Measurements from ENCODE around the gene DUSP8. TPM values are rescaled to one million over a fixed set of nuclear protein-coding genes. Genes with fewer than 3 reads are reported as not detected.
A peak's percentile ranks its signal among the peaks of the same experiment; 100 is the strongest.
"Not testable (repeated sequence)": the region's sequence is repeated elsewhere in the genome, so short reads cannot be mapped to it uniquely, and the experiment has no call there.

DUSP8 gene
- 12.5 TPM for total RNA-seq

GRCh38 chr11:1572197-1573076 is at the start of gene DUSP8:
DUSP8 (minus strand) TSS chr11:1572271; CDS start chr11:1565826, 6,445 bp downstream.
- peaks cover 25% of the 10 kb centered on the region for H3K4me1 ChIP-seq (ENCODE audit: insufficient read depth, low read length)
- H3K9me3 ChIP-seq (ENCODE audit: low read depth, low read length), result no peaks in the 10 kb centered on the region
- peak within 1 kb of the TSS; percentile 35 for H3K4me3 ChIP-seq (ENCODE audit: low read length)
- H3K27me3 ChIP-seq (ENCODE audit: insufficient read depth, low read length), result peaks cover 30% of the 10 kb centered on the region

- Histone ChIP-seq H3K9me3 (ENCODE audit: low read depth, low read length) (no peaks in the 10 kb centered on the region), H3K27me3 (ENCODE audit: insufficient read depth, low read length) (no peaks in the 10 kb centered on the region), H3K4me1 (ENCODE audit: insufficient read depth, low read length) (no peaks in the 10 kb centered on the region), H3K4me3 (ENCODE audit: low read length) (no peak overlapping the region)
These were observed 47.4 kb upstream of the DUSP8 start for GRCh38 chr11:1619449-1619848.

- no peaks in the 10 kb centered on the region for H3K4me1 ChIP-seq (ENCODE audit: insufficient read depth, low read length)
- no peaks in the 10 kb centered on the region for H3K27me3 ChIP-seq (ENCODE audit: insufficient read depth, low read length)
- no peak overlapping the region for H3K4me3 ChIP-seq (ENCODE audit: low read length)
- H3K9me3 ChIP-seq (ENCODE audit: low read depth, low read length), result no peaks in the 10 kb centered on the region
These were observed 46.2 kb upstream of the DUSP8 start for GRCh38 chr11:1618231-1618630.

GRCh38 chr11:1608363-1608762 is 36.3 kb upstream of the DUSP8 start, which contains the start of gene KRTAP5-3:
KRTAP5-3 (minus strand) TSS chr11:1608463; CDS start chr11:1608385, 78 bp downstream.
- Histone ChIP-seq H3K9me3 (ENCODE audit: low read depth, low read length) (no peaks in the 10 kb centered on the region), H3K4me1 (ENCODE audit: insufficient read depth, low read length) (no peaks in the 10 kb centered on the region), H3K4me3 (ENCODE audit: low read length) (no peak within 1 kb of the TSS)

GRCh38 chr11:1607901-1608300 is 35.8 kb upstream of the DUSP8 start:
- H3K27me3 ChIP-seq (ENCODE audit: insufficient read depth, low read length); H3K4me1 ChIP-seq (ENCODE audit: insufficient read depth, low read length); H3K4me3 ChIP-seq (ENCODE audit: low read length); H3K9me3 ChIP-seq (ENCODE audit: low read depth, low read length): not testable (repeated sequence)

More at GRCh38 chr11:1608363-1608762, 36.3 kb upstream of the DUSP8 start, which contains the start of gene KRTAP5-3:
- no peaks in the 10 kb centered on the region for H3K27me3 ChIP-seq (ENCODE audit: insufficient read depth, low read length)

- not testable (repeated sequence) for H3K4me3 ChIP-seq (ENCODE audit: low read length); H3K27me3 ChIP-seq (ENCODE audit: insufficient read depth, low read length); H3K4me1 ChIP-seq (ENCODE audit: insufficient read depth, low read length); H3K9me3 ChIP-seq (ENCODE audit: low read depth, low read length)
These were observed 35.2 kb upstream of the DUSP8 start for GRCh38 chr11:1607156-1607845.

- H3K27me3 ChIP-seq (ENCODE audit: insufficient read depth, low read length); H3K4me3 ChIP-seq (ENCODE audit: low read length); H3K9me3 ChIP-seq (ENCODE audit: low read depth, low read length); H3K4me1 ChIP-seq (ENCODE audit: insufficient read depth, low read length): not testable (repeated sequence)
These were observed 33.9 kb upstream of the DUSP8 start for GRCh38 chr11:1605923-1606322.

GRCh38 chr11:1604711-1605110 is 32.6 kb upstream of the DUSP8 start:
- H3K4me3 ChIP-seq (ENCODE audit: low read length), result no peak overlapping the region
- peaks cover 4% of the 10 kb centered on the region for H3K27me3 ChIP-seq (ENCODE audit: insufficient read depth, low read length)
- H3K4me1 ChIP-seq (ENCODE audit: insufficient read depth, low read length), result no peaks in the 10 kb centered on the region
- no peaks in the 10 kb centered on the region for H3K9me3 ChIP-seq (ENCODE audit: low read depth, low read length)

GRCh38 chr11:1604181-1604580 is 32.1 kb upstream of the DUSP8 start:
- H3K27me3 ChIP-seq (ENCODE audit: insufficient read depth, low read length), result peaks cover 4% of the 10 kb centered on the region
- H3K9me3 ChIP-seq (ENCODE audit: low read depth, low read length), result no peaks in the 10 kb centered on the region
- H3K4me3 ChIP-seq (ENCODE audit: low read length), result no peak overlapping the region
- H3K4me1 ChIP-seq (ENCODE audit: insufficient read depth, low read length), result no peaks in the 10 kb centered on the region

- H3K9me3 ChIP-seq (ENCODE audit: low read depth, low read length), result no peaks in the 10 kb centered on the region
- H3K4me1 ChIP-seq (ENCODE audit: insufficient read depth, low read length), result no peaks in the 10 kb centered on the region
- peaks cover 4% of the 10 kb centered on the region for H3K27me3 ChIP-seq (ENCODE audit: insufficient read depth, low read length)
These were observed 31.6 kb upstream of the DUSP8 start for GRCh38 chr11:1603629-1604028.

GRCh38 chr11:1601663-1602062 is 29.6 kb upstream of the DUSP8 start:
- not testable (repeated sequence) for H3K9me3 ChIP-seq (ENCODE audit: low read depth, low read length); H3K4me1 ChIP-seq (ENCODE audit: insufficient read depth, low read length); H3K27me3 ChIP-seq (ENCODE audit: insufficient read depth, low read length); H3K4me3 ChIP-seq (ENCODE audit: low read length)

More at GRCh38 chr11:1603629-1604028, 31.6 kb upstream of the DUSP8 start:
- H3K4me3 ChIP-seq (ENCODE audit: low read length), result no peak overlapping the region

- Histone ChIP-seq H3K9me3 (ENCODE audit: low read depth, low read length) (no peaks in the 10 kb centered on the region), H3K27me3 (ENCODE audit: insufficient read depth, low read length) (peaks cover 4% of the 10 kb centered on the region), H3K4me3 (ENCODE audit: low read length) (no peak overlapping the region), H3K4me1 (ENCODE audit: insufficient read depth, low read length) (no peaks in the 10 kb centered on the region)
These were observed 28.6 kb upstream of the DUSP8 start for GRCh38 chr11:1600626-1601025.

GRCh38 chr11:1598816-1599215 is 26.7 kb upstream of the DUSP8 start:
- no peaks in the 10 kb centered on the region for H3K4me1 ChIP-seq (ENCODE audit: insufficient read depth, low read length)
- H3K9me3 ChIP-seq (ENCODE audit: low read depth, low read length), result no peaks in the 10 kb centered on the region
- no peak overlapping the region for H3K4me3 ChIP-seq (ENCODE audit: low read length)
- peaks cover 8% of the 10 kb centered on the region for H3K27me3 ChIP-seq (ENCODE audit: insufficient read depth, low read length)

- not testable (repeated sequence) for H3K9me3 ChIP-seq (ENCODE audit: low read depth, low read length); H3K4me1 ChIP-seq (ENCODE audit: insufficient read depth, low read length); H3K4me3 ChIP-seq (ENCODE audit: low read length)
- peaks cover 10% of the 10 kb centered on the region for H3K27me3 ChIP-seq (ENCODE audit: insufficient read depth, low read length)
These were observed 26.3 kb upstream of the DUSP8 start for GRCh38 chr11:1598406-1598805.

- Histone ChIP-seq H3K4me1 (ENCODE audit: insufficient read depth, low read length) (no peaks in the 10 kb centered on the region), H3K4me3 (ENCODE audit: low read length) (no peak within 1 kb of the TSS), H3K9me3 (ENCODE audit: low read depth, low read length) (no peaks in the 10 kb centered on the region), H3K27me3 (ENCODE audit: insufficient read depth, low read length) (peaks cover 13% of the 10 kb centered on the region)
These were observed 25.9 kb upstream of the DUSP8 start, which contains the start of gene KRTAP5-2 for GRCh38 chr11:1597994-1598380. KRTAP5-2 (minus strand) TSS chr11:1598294; CDS start chr11:1598250, 44 bp downstream.

Data from mononuclear cell (primary cell).